WERI-Rb-1 (cell line): ENCODE results near the gene MAPKAPK3.
A peak's percentile ranks its signal among the peaks of the same experiment; 100 is the strongest.

Experiments used
- DNase-seq: peaks from one replicate; pipeline ENCODE4 v3.0.0-alpha.2; 2020
- H3K27ac ChIP-seq: fragments of 250-450 bp; sonication (Bioruptor Pico); 2 replicates; pipeline ENCODE4 v1.5.1; 2020; ENCODE audit warnings: mild to moderate bottlenecking, moderate library complexity
- H3K27me3 ChIP-seq: fragments of 250-450 bp; sonication (Bioruptor Pico); 2 replicates; pipeline ENCODE4 v1.5.1; 2021; ENCODE audit warnings: mild to moderate bottlenecking, low read depth, moderate library complexity; ENCODE audit not compliant: insufficient read depth, severe bottlenecking
- H3K36me3 ChIP-seq: fragments of 250-450 bp; sonication (Bioruptor Pico); 2 replicates; pipeline ENCODE4 v1.5.1; 2020; ENCODE audit warnings: mild to moderate bottlenecking, moderate library complexity
- H3K4me3 ChIP-seq: 2 replicates; pipeline ENCODE4 v1.5.1; 2011; ENCODE audit warnings: low read depth, mild to moderate bottlenecking, control low read depth, low read length
- H3K9me3 ChIP-seq: fragments of 250-450 bp; sonication (Bioruptor Pico); 2 replicates; pipeline ENCODE4 v1.5.1; 2021; ENCODE audit warnings: mild to moderate bottlenecking, moderate library complexity; ENCODE audit not compliant: severe bottlenecking
- CTCF ChIP-seq: IDR thresholded peaks from 2 replicates; pipeline ENCODE4 v1.5.1; 2011; ENCODE audit warnings: low read depth, mild to moderate bottlenecking, control low read depth, inconsistent platforms, low read length

MAPKAPK3 gene

GRCh38 chr3:50610992-50611463 lies 5.9 kb upstream of the MAPKAPK3 start:
- Histone ChIP-seq H3K27me3 (no peaks in the 10 kb centered on the region), H3K9me3 (no peaks in the 10 kb centered on the region), H3K36me3 (peaks cover 27% of the 10 kb centered on the region), H3K4me3 (peak overlapping the region; percentile 73), H3K27ac (peak overlapping the region; percentile 85)
- TF ChIP-seq CTCF, result no peak
- no peak for DNase-seq

GRCh38 chr3:50611464-50612233 lies 5.3 kb upstream of the MAPKAPK3 start, which contains the start of gene CISH:
TSS of gene CISH (minus strand) at chr3:50611774. CDS start at chr3:50611650, 124 bp downstream.
- peak; percentile 56; the same call in 1 of the 2 replicates for TF ChIP-seq CTCF
- Histone ChIP-seq H3K4me3 (peak within 1 kb of the TSS; percentile 73), H3K9me3 (no peaks in the 10 kb centered on the region), H3K27ac (peak within 1 kb of the TSS; percentile 85), H3K27me3 (no peaks in the 10 kb centered on the region), H3K36me3 (peaks cover 20% of the 10 kb centered on the region)
- peak; percentile 97 for DNase-seq

- Histone ChIP-seq H3K27me3 (no peaks in the 10 kb centered on the region), H3K36me3 (peaks cover 14% of the 10 kb centered on the region), H3K4me3 (peak overlapping the region; percentile 73), H3K27ac (peak overlapping the region; percentile 85), H3K9me3 (no peaks in the 10 kb centered on the region)
- TF ChIP-seq CTCF, result no peak
- peak; percentile 35 for DNase-seq
Measured at GRCh38 chr3:50612234-50612882, 4.6 kb upstream of the MAPKAPK3 start.

- DNase-seq, result no peak
- Histone ChIP-seq H3K4me3 (no peak overlapping the region), H3K27ac (no peak overlapping the region), H3K9me3 (no peaks in the 10 kb centered on the region), H3K36me3 (peaks cover 7% of the 10 kb centered on the region), H3K27me3 (no peaks in the 10 kb centered on the region)
- no peak for TF ChIP-seq CTCF
Measured at GRCh38 chr3:50612970-50613846, 3.7 kb upstream of the MAPKAPK3 start.

- DNase-seq, result no peak
- Histone ChIP-seq H3K9me3 (no peaks in the 10 kb centered on the region), H3K4me3 (no peak overlapping the region), H3K27ac (no peak overlapping the region), H3K27me3 (no peaks in the 10 kb centered on the region), H3K36me3 (no peaks in the 10 kb centered on the region; the same call in none of the 2 replicates)
- TF ChIP-seq CTCF, result no peak
Measured at GRCh38 chr3:50615190-50615589, 1.8 kb upstream of the MAPKAPK3 start.
